ENCODE measurements around the gene CEP63. TPM values are rescaled to one million over a fixed set of nuclear protein-coding genes. Genes with fewer than 3 reads are reported as not detected.

CEP63 gene
- 19.0 and 22.6 TPM in 2 replicates for total RNA-seq

DNA sequence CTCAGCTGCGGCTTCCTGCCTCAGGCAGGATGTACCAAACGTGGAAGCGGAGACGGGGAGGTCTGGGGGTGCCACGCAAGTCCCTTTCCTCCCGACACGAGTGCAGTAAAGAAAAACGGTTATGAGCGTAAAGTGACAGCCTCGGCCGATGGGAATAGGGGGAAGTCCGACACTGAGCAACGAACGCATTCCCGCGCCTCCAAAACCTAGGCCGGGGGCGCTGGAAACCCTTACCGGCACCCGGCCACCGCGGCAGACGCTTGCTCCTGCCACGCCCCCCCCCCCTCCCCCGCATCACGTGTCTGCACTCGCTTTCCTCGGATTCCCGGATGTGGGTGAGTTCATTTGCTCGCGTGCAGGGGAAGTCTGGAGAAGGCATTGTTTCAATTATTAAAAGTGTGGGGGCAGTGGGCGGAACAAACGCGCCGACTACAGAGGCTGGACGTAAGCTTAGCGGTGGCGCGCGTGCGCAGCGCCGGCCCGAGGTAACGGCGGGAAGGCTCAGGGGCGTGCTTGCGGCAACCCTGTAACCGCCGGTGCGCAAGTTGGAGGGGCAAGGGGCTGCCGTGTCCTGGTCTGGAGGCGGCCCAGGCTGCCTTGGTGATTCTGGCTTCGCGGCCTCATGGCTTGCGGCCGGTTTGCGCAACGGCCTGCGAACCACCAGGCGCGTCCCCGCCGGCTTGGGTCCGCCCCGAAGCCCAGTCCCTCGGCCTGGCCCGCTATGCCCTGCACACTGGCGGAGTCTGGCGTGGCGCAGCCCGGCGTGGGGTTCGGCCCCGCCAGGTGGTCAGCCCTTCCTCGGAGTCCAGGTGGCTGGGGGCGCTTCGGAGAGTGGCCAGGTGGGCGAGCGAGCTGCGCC lies at the start of gene CEP63, which contains the start of gene ANAPC13:
TSS of gene CEP63 (plus strand) at position 340 of the 859 bp plus-strand sequence. CDS start 9,264 bp downstream, outside the sequence.
TSS of gene ANAPC13 (minus strand) at position 268 of the 859 bp plus-strand sequence. CDS start 3,081 bp downstream, outside the sequence.

Other genes with a start within 250 kb of the CEP63 start
- gene RYK, start 235.2 kb upstream of the CEP63 start, total RNA-seq, result 93.0 and 137 TPM in 2 replicates
- gene AMOTL2, start 111.6 kb upstream of the CEP63 start, total RNA-seq, result 96.4 and 184 TPM in 2 replicates
- gene ANAPC13, start 72 bp upstream of the CEP63 start, total RNA-seq, result 122 and 140 TPM in 2 replicates
- 0.56 and 0.96 TPM in 2 replicates for gene KY, start 165.0 kb downstream of the CEP63 start, total RNA-seq